Activated naive CD4-positive, alpha-beta T cell treated with anti-CD3 and anti-CD28 coated beads, Interleukin-2, amount 10 ng/mL, durations not matched to agents 7 days and 5 days (primary cell): ENCODE measurements around the gene RBM8A.

ENCODE experiments used
- CTCF ChIA-PET: fragments of 350-600 bp; sonication (Branson Sonifier 250); formaldehyde crosslinking; loops from one replicate; lab custom pipeline; 2021; ENCODE audit warnings: antibody characterized with exemption; lab: Charles Lee
- DNase-seq: peaks from one replicate; pipeline ENCODE4 v3.0.0-alpha.2; 2020
- H3K27ac Mint-ChIP-seq: one replicate; pipeline ENCODE4 v1.8.0; 2021; ENCODE audit warnings: mild to moderate bottlenecking, moderate library complexity, mixed read lengths
- H3K27me3 Mint-ChIP-seq: one replicate; pipeline ENCODE4 v1.8.0; 2021; ENCODE audit warnings: mild to moderate bottlenecking, mixed read lengths
- H3K36me3 Mint-ChIP-seq: one replicate; pipeline ENCODE4 v1.8.0; 2021; ENCODE audit warnings: mixed read lengths
- H3K4me1 Mint-ChIP-seq: one replicate; pipeline ENCODE4 v1.8.0; 2021; ENCODE audit warnings: mixed read lengths
- H3K4me3 Mint-ChIP-seq: one replicate; pipeline ENCODE4 v1.8.0; 2021; ENCODE audit warnings: mild to moderate bottlenecking, moderate library complexity, mixed read lengths
- H3K9me3 Mint-ChIP-seq: one replicate; pipeline ENCODE4 v1.8.0; 2021; ENCODE audit warnings: mixed read lengths

RBM8A gene

GRCh38 chr1:145927063-145927886 is at the start of gene RBM8A:
Gene RBM8A, minus strand, starts transcription at chr1:145927484. Its CDS starts 58 bp downstream, at chr1:145927426.
- no peaks in the 10 kb centered on the region for H3K9me3 Mint-ChIP-seq
- peaks cover 28% of the 10 kb centered on the region for H3K36me3 Mint-ChIP-seq
- CTCF ChIA-PET: interaction anchor here (0.6 to 2.1 kb wide), 13 partner anchors 9 to 84 kb away, joined by 3 to 14 read pairs (median 4); partner anchors contain the start of genes ANKRD34A, LIX1L, NUDT17 and PEX11B
- peak; percentile 97 for DNase-seq
- peaks cover 24% of the 10 kb centered on the region for H3K4me1 Mint-ChIP-seq
- H3K27ac Mint-ChIP-seq: no peak within 1 kb of the TSS
- H3K4me3 Mint-ChIP-seq: no peak within 1 kb of the TSS
- H3K27me3 Mint-ChIP-seq: no peaks in the 10 kb centered on the region

GRCh38 chr1:145977016-145977415 is 49.7 kb upstream of the RBM8A start:
- no peak overlapping the region for H3K27ac Mint-ChIP-seq
- H3K27me3 Mint-ChIP-seq: no peaks in the 10 kb centered on the region
- H3K4me3 Mint-ChIP-seq: no peak overlapping the region
- no peak for DNase-seq
- no peaks in the 10 kb centered on the region for H3K9me3 Mint-ChIP-seq
- peaks cover 16% of the 10 kb centered on the region for H3K36me3 Mint-ChIP-seq
- CTCF ChIA-PET: interaction anchor here (0.8 to 7.2 kb wide), 17 partner anchors 12 to 131 kb away, joined by 3 to 154 read pairs (median 5); partner anchors contain the start of genes ANKRD34A, HJV, LIX1L and NUDT17
- peaks cover 17% of the 10 kb centered on the region for H3K4me1 Mint-ChIP-seq

- peak overlapping the region; percentile 37 for H3K27ac Mint-ChIP-seq
- peaks cover 20% of the 10 kb centered on the region for H3K4me1 Mint-ChIP-seq
- no peaks in the 10 kb centered on the region for H3K27me3 Mint-ChIP-seq
- H3K4me3 Mint-ChIP-seq: no peak overlapping the region
- CTCF ChIA-PET: interaction anchor here (1.0 kb wide), 1 partner anchor 13 kb away, joined by 3 read pairs; no protein-coding TSS in a partner anchor
- peaks cover 19% of the 10 kb centered on the region for H3K36me3 Mint-ChIP-seq
- DNase-seq: no peak
- H3K9me3 Mint-ChIP-seq: no peaks in the 10 kb centered on the region
Measured at GRCh38 chr1:145975216-145975615, 47.9 kb upstream of the RBM8A start.

GRCh38 chr1:145974721-145975120 is 47.4 kb upstream of the RBM8A start:
- Mint-ChIP-seq H3K4me3 (no peak overlapping the region), H3K36me3 (peaks cover 22% of the 10 kb centered on the region), H3K9me3 (no peaks in the 10 kb centered on the region), H3K4me1 (peaks cover 20% of the 10 kb centered on the region), H3K27me3 (no peaks in the 10 kb centered on the region), H3K27ac (no peak overlapping the region)
- CTCF ChIA-PET: interaction anchor here (1.0 kb wide), 1 partner anchor 12 kb away, joined by 3 read pairs; no protein-coding TSS in a partner anchor
- no peak for DNase-seq

- no peaks in the 10 kb centered on the region for H3K27me3 Mint-ChIP-seq
- peaks cover 20% of the 10 kb centered on the region for H3K36me3 Mint-ChIP-seq
- CTCF ChIA-PET: interaction anchor here (1.2 to 1.5 kb wide), 3 partner anchors 36 to 80 kb away, joined by 3 to 4 read pairs (median 3); no protein-coding TSS in a partner anchor
Measured at GRCh38 chr1:145972580-145972979, 45.3 kb upstream of the RBM8A start.

GRCh38 chr1:145967288-145967687 is 40.0 kb upstream of the RBM8A start:
- peaks cover 24% of the 10 kb centered on the region for H3K36me3 Mint-ChIP-seq
- peaks cover 11% of the 10 kb centered on the region for H3K9me3 Mint-ChIP-seq
- no peak overlapping the region for H3K4me3 Mint-ChIP-seq
- H3K27ac Mint-ChIP-seq: no peak overlapping the region
- DNase-seq: no peak
- CTCF ChIA-PET: interaction anchor here (0.7 to 1.6 kb wide), 5 partner anchors 11 to 76 kb away, joined by 3 to 4 read pairs (median 3); partner anchors contain the start of gene PEX11B
- peaks cover 33% of the 10 kb centered on the region for H3K4me1 Mint-ChIP-seq
- no peaks in the 10 kb centered on the region for H3K27me3 Mint-ChIP-seq

More at GRCh38 chr1:145972580-145972979, 45.3 kb upstream of the RBM8A start:
- H3K4me3 Mint-ChIP-seq: no peak overlapping the region
- no peak overlapping the region for H3K27ac Mint-ChIP-seq
- DNase-seq: no peak
- peaks cover 3% of the 10 kb centered on the region for H3K9me3 Mint-ChIP-seq
- H3K4me1 Mint-ChIP-seq: peaks cover 23% of the 10 kb centered on the region

GRCh38 chr1:145965119-145965744 is 37.9 kb upstream of the RBM8A start:
- H3K36me3 Mint-ChIP-seq: peaks cover 21% of the 10 kb centered on the region
- DNase-seq: no peak
- H3K4me1 Mint-ChIP-seq: peaks cover 46% of the 10 kb centered on the region
- H3K27me3 Mint-ChIP-seq: peaks cover 19% of the 10 kb centered on the region
- H3K4me3 Mint-ChIP-seq: peak overlapping the region; percentile 87
- CTCF ChIA-PET: interaction anchor here (1.3 to 4.0 kb wide), 5 partner anchors 13 to 118 kb away, joined by 3 to 29 read pairs (median 5); partner anchors contain the start of genes NUDT17 and PIAS3
- H3K9me3 Mint-ChIP-seq: peaks cover 11% of the 10 kb centered on the region
- H3K27ac Mint-ChIP-seq: peak overlapping the region; percentile 93

GRCh38 chr1:145964328-145965118 is 37.2 kb upstream of the RBM8A start, which contains the start of the genes ANKRD34A and POLR3GL:
Gene ANKRD34A, minus strand, starts transcription at chr1:145964575. Its CDS starts 2,816 bp downstream, at chr1:145961759.
Gene POLR3GL, plus strand, starts transcription at chr1:145964690. Its CDS starts 10,176 bp downstream, at chr1:145974866.
- peak; percentile 97 for DNase-seq
- Mint-ChIP-seq H3K4me3 (peak within 1 kb of the TSS; percentile 87), H3K9me3 (peaks cover 11% of the 10 kb centered on the region), H3K27me3 (peaks cover 25% of the 10 kb centered on the region), H3K4me1 (peaks cover 53% of the 10 kb centered on the region), H3K36me3 (peaks cover 18% of the 10 kb centered on the region), H3K27ac (peak within 1 kb of the TSS; percentile 93)
- CTCF ChIA-PET: interaction anchor here (0.6 to 4.0 kb wide), 9 partner anchors 14 to 118 kb away, joined by 3 to 29 read pairs (median 5); partner anchors contain the start of genes NUDT17, PIAS3 and RBM8A

GRCh38 chr1:145963265-145964019 is 36.2 kb upstream of the RBM8A start:
- Mint-ChIP-seq H3K36me3 (peaks cover 18% of the 10 kb centered on the region), H3K27ac (peak overlapping the region; percentile 93), H3K27me3 (peaks cover 28% of the 10 kb centered on the region), H3K4me1 (peaks cover 63% of the 10 kb centered on the region), H3K9me3 (peaks cover 11% of the 10 kb centered on the region), H3K4me3 (peak overlapping the region; percentile 87)
- no peak for DNase-seq
- CTCF ChIA-PET: interaction anchor here (0.6 to 4.0 kb wide), 9 partner anchors 15 to 117 kb away, joined by 3 to 29 read pairs (median 5); partner anchors contain the start of genes NUDT17, PIAS3 and RBM8A

GRCh38 chr1:145962157-145963102 is 35.1 kb upstream of the RBM8A start:
- H3K36me3 Mint-ChIP-seq: peaks cover 10% of the 10 kb centered on the region
- CTCF ChIA-PET: interaction anchor here (1.1 to 3.0 kb wide), 5 partner anchors 13 to 116 kb away, joined by 3 to 17 read pairs (median 5); partner anchors contain the start of genes NUDT17 and RBM8A
- H3K4me1 Mint-ChIP-seq: peaks cover 65% of the 10 kb centered on the region
- H3K27me3 Mint-ChIP-seq: peaks cover 28% of the 10 kb centered on the region
- DNase-seq: peak; percentile 55
- peak overlapping the region; percentile 87 for H3K4me3 Mint-ChIP-seq
- H3K27ac Mint-ChIP-seq: peak overlapping the region; percentile 93
- H3K9me3 Mint-ChIP-seq: peaks cover 7% of the 10 kb centered on the region

- DNase-seq: peak; percentile 65
- CTCF ChIA-PET: no interaction called here
- H3K36me3 Mint-ChIP-seq: peaks cover 3% of the 10 kb centered on the region
- H3K9me3 Mint-ChIP-seq: no peaks in the 10 kb centered on the region
- H3K27ac Mint-ChIP-seq: peak overlapping the region; percentile 50
- peak overlapping the region; percentile 87 for H3K4me3 Mint-ChIP-seq
- H3K27me3 Mint-ChIP-seq: peaks cover 28% of the 10 kb centered on the region
- peaks cover 67% of the 10 kb centered on the region for H3K4me1 Mint-ChIP-seq
Measured at GRCh38 chr1:145961425-145962156, 34.3 kb upstream of the RBM8A start.
